Neural progenitor cell (in vitro differentiated cells): ENCODE measurements around the gene HMGN5. TPM values are rescaled to one million over a fixed set of nuclear protein-coding genes. Genes with fewer than 3 reads are reported as not detected.

ENCODE experiments used
- DNase-seq: peaks from one replicate; pipeline ENCODE4 v3.0.0-alpha.2; 2016; ENCODE audit warnings: low spot score
- H2AFZ ChIP-seq: fragments of 200-600 bp; sonication (generic); replicated peaks from 2 replicates; pipeline ENCODE4 v1.6.1; 2016; ENCODE audit warnings: antibody characterized with exemption
- H3F3A ChIP-seq: fragments of 200-600 bp; sonication (generic); 2 replicates; pipeline ENCODE4 v1.6.1; 2016; ENCODE audit warnings: antibody characterized with exemption, low read depth
- H3K27ac ChIP-seq: fragments of 200-600 bp; sonication (generic); 2 replicates; pipeline ENCODE4 v1.5.1; 2016; ENCODE audit warnings: mild to moderate bottlenecking
- H3K27me3 ChIP-seq: fragments of 200-600 bp; sonication (generic); 2 replicates; pipeline ENCODE4 v1.6.1; 2016; ENCODE audit warnings: mild to moderate bottlenecking, moderate library complexity
- H3K36me3 ChIP-seq: fragments of 200-600 bp; sonication (generic); 2 replicates; pipeline ENCODE4 v1.5.1; 2016
- H3K4me1 ChIP-seq: fragments of 200-600 bp; sonication (generic); 2 replicates; pipeline ENCODE4 v1.6.1; 2016; ENCODE audit warnings: mixed run types
- H3K4me2 ChIP-seq: fragments of 200-600 bp; sonication (generic); 2 replicates; pipeline ENCODE4 v1.6.1; 2016
- H3K4me3 ChIP-seq: fragments of 200-600 bp; sonication (generic); 2 replicates; pipeline ENCODE4 v1.5.1; 2016
- H3K79me2 ChIP-seq: fragments of 200-600 bp; sonication (generic); 2 replicates; pipeline ENCODE4 v1.6.1; 2016; ENCODE audit warnings: low read depth
- H3K9ac ChIP-seq: fragments of 200-600 bp; sonication (generic); 2 replicates; pipeline ENCODE4 v1.6.1; 2016
- H3K9me3 ChIP-seq: fragments of 200-600 bp; sonication (generic); 2 replicates; pipeline ENCODE4 v1.5.1; 2016; ENCODE audit warnings: low read depth
- H4K20me1 ChIP-seq: fragments of 200-600 bp; sonication (generic); 2 replicates; pipeline ENCODE4 v1.6.1; 2016; ENCODE audit warnings: low read depth
- H3K27ac Mint-ChIP-seq: 3 replicates; pipeline ENCODE4 v1.8.0; 2021; ENCODE audit warnings: mixed read lengths
- H3K27me3 Mint-ChIP-seq: 2 replicates; pipeline ENCODE4 v1.8.0; 2022; ENCODE audit warnings: low read depth, mild to moderate bottlenecking, inconsistent platforms, moderate library complexity, mixed read lengths; ENCODE audit not compliant: insufficient read depth
- H3K36me3 Mint-ChIP-seq: 3 replicates; pipeline ENCODE4 v1.8.0; 2021; ENCODE audit warnings: mixed read lengths
- H3K4me1 Mint-ChIP-seq: 3 replicates; pipeline ENCODE4 v1.8.0; 2021; ENCODE audit warnings: mixed read lengths
- H3K4me3 Mint-ChIP-seq: 3 replicates; pipeline ENCODE4 v1.8.0; 2021; ENCODE audit warnings: mild to moderate bottlenecking, moderate library complexity, mixed read lengths
- H3K9me3 Mint-ChIP-seq: 3 replicates; pipeline ENCODE4 v1.8.0; 2020; ENCODE audit warnings: mixed read lengths
- CTCF ChIP-seq: fragments of 200-600 bp; sonication (generic); IDR thresholded peaks from 2 replicates; pipeline ENCODE4 v1.5.1; 2017; ENCODE audit warnings: antibody characterized with exemption, mild to moderate bottlenecking
- EZH2 ChIP-seq: fragments of 200-600 bp; sonication (generic); IDR thresholded peaks from 2 replicates; pipeline ENCODE4 v1.6.1; 2017; ENCODE audit warnings: antibody characterized with exemption, mild to moderate bottlenecking, moderate library complexity
- EZH2phosphoT487 ChIP-seq: fragments of 200-600 bp; sonication (generic); IDR thresholded peaks from 2 replicates; pipeline ENCODE4 v1.6.1; 2017; ENCODE audit warnings: antibody characterized with exemption
- total RNA-seq: library from RNA; depleted of rRNA; stranded (reverse); fragments of >200 nt; gene quantifications from 2 replicates; pipeline ENCODE4 v1.2.3, GENCODE V29; 2015; ENCODE audit warnings: low replicate concordance

Gene HMGN5
- total RNA-seq, 1 donor from 2014 or later, result 2.3 TPM

- Histone ChIP-seq H3K4me2 (no peak overlapping the region), H3K36me3 (no peaks in the 10 kb centered on the region), H3F3A (no peaks in the 10 kb centered on the region), H3K4me3 (no peak overlapping the region), H3K27me3 (no peaks in the 10 kb centered on the region), H4K20me1 (no peaks in the 10 kb centered on the region), H2AFZ (no peak overlapping the region), H3K4me1 (peaks cover 4% of the 10 kb centered on the region), H3K79me2 (peaks cover 9% of the 10 kb centered on the region), H3K9ac (no peak overlapping the region), H3K27ac (no peak overlapping the region), H3K9me3 (no peaks in the 10 kb centered on the region)
- Mint-ChIP-seq H3K27me3 (no peaks in the 10 kb centered on the region), H3K4me3 (no peak overlapping the region), H3K4me1 (no peaks in the 10 kb centered on the region), H3K9me3 (no peaks in the 10 kb centered on the region), H3K36me3 (peaks cover 3% of the 10 kb centered on the region), H3K27ac (no peak overlapping the region)
- no peak for DNase-seq
- TF ChIP-seq CTCF, result no peak
- TF ChIP-seq EZH2, result no peak
- TF ChIP-seq EZH2phosphoT487, result no peak
Measured at GRCh38 chrX:81229901-81230300, 28.2 kb upstream of the HMGN5 start.

- Mint-ChIP-seq H3K9me3 (no peaks in the 10 kb centered on the region), H3K27me3 (no peaks in the 10 kb centered on the region), H3K36me3 (peaks cover 3% of the 10 kb centered on the region), H3K4me1 (no peaks in the 10 kb centered on the region), H3K27ac (no peak overlapping the region), H3K4me3 (no peak overlapping the region)
- H3K27me3 ChIP-seq, result no peaks in the 10 kb centered on the region
- peaks cover 4% of the 10 kb centered on the region for H3K4me1 ChIP-seq
- H3K4me3 ChIP-seq, result no peak overlapping the region
- no peaks in the 10 kb centered on the region for H3K9me3 ChIP-seq
- H3K4me2 ChIP-seq, result no peak overlapping the region
- peaks cover 9% of the 10 kb centered on the region for H3K79me2 ChIP-seq
- no peaks in the 10 kb centered on the region for H3F3A ChIP-seq
- H3K36me3 ChIP-seq, result no peaks in the 10 kb centered on the region
- no peak for DNase-seq
- TF ChIP-seq EZH2, result no peak
- no peak for TF ChIP-seq CTCF
- no peak for TF ChIP-seq EZH2phosphoT487
- H2AFZ ChIP-seq, result no peak overlapping the region
- H3K27ac ChIP-seq, result no peak overlapping the region
- H3K9ac ChIP-seq, result no peak overlapping the region
- H4K20me1 ChIP-seq, result no peaks in the 10 kb centered on the region
Measured at GRCh38 chrX:81229229-81229628, 27.5 kb upstream of the HMGN5 start.

GRCh38 chrX:81215685-81216084 lies 14.0 kb upstream of the HMGN5 start:
- no peak overlapping the region for H3K4me2 ChIP-seq
- H3K27ac Mint-ChIP-seq, result no peak overlapping the region
- no peaks in the 10 kb centered on the region for H3F3A ChIP-seq
- H3K79me2 ChIP-seq, result peaks cover 2% of the 10 kb centered on the region
- H3K4me1 ChIP-seq, result no peaks in the 10 kb centered on the region
- H3K27me3 Mint-ChIP-seq, result no peaks in the 10 kb centered on the region
- H3K9me3 Mint-ChIP-seq, result peaks cover 14% of the 10 kb centered on the region
- no peaks in the 10 kb centered on the region for H4K20me1 ChIP-seq
- H3K4me3 Mint-ChIP-seq, result no peak overlapping the region
- no peak for DNase-seq
- no peak overlapping the region for H2AFZ ChIP-seq
- H3K36me3 ChIP-seq, result no peaks in the 10 kb centered on the region
- no peaks in the 10 kb centered on the region for H3K4me1 Mint-ChIP-seq
- H3K4me3 ChIP-seq, result no peak overlapping the region
- H3K9ac ChIP-seq, result no peak overlapping the region
- peaks cover 7% of the 10 kb centered on the region for H3K36me3 Mint-ChIP-seq
- no peak overlapping the region for H3K27ac ChIP-seq
- H3K9me3 ChIP-seq, result no peaks in the 10 kb centered on the region
- H3K27me3 ChIP-seq, result no peaks in the 10 kb centered on the region
- TF ChIP-seq CTCF, result no peak
- no peak for TF ChIP-seq EZH2
- no peak for TF ChIP-seq EZH2phosphoT487
